GM19397 (cell line): ENCODE results near the gene KAZN.
"Not testable (repeated sequence)": the region's sequence is repeated elsewhere in the genome, so short reads cannot be mapped to it uniquely, and the experiment has no call there.

ENCODE experiments used
- ATAC-seq: cut with Tn5 transposase; IDR thresholded peaks from one replicate; pipeline ENCODE4 v1.9.1; 2021; ENCODE audit warnings: mild to moderate bottlenecking, moderate library complexity; ENCODE audit not compliant: unreplicated experiment

KAZN gene

GRCh38 chr1:15039017-15039648 lies 440.6 kb downstream of the KAZN start:
- ATAC-seq: no peak

- no peak for ATAC-seq
Measured at GRCh38 chr1:15039901-15040300, 441.4 kb downstream of the KAZN start.

GRCh38 chr1:15040685-15041084 lies 442.2 kb downstream of the KAZN start:
- not testable (repeated sequence) for ATAC-seq

- no peak for ATAC-seq
Measured at GRCh38 chr1:15042866-15043265, 444.4 kb downstream of the KAZN start.

- ATAC-seq: no peak
Measured at GRCh38 chr1:15043934-15044333, 445.4 kb downstream of the KAZN start.

GRCh38 chr1:15045123-15045522 lies 446.6 kb downstream of the KAZN start:
- no peak for ATAC-seq

- ATAC-seq: no peak
Measured at GRCh38 chr1:15046487-15047165, 448.1 kb downstream of the KAZN start.

- no peak for ATAC-seq
Measured at GRCh38 chr1:15047237-15047636, 448.8 kb downstream of the KAZN start.

GRCh38 chr1:15048437-15048980 lies 450.0 kb downstream of the KAZN start:
- no peak for ATAC-seq

GRCh38 chr1:15049067-15049466 lies 450.6 kb downstream of the KAZN start:
- no peak for ATAC-seq

GRCh38 chr1:15051882-15052528 lies 453.5 kb downstream of the KAZN start:
- ATAC-seq: no peak

- ATAC-seq: no peak
Measured at GRCh38 chr1:15053153-15053552, 454.7 kb downstream of the KAZN start.

- ATAC-seq: no peak
Measured at GRCh38 chr1:15055736-15056415, 457.4 kb downstream of the KAZN start.

- no peak for ATAC-seq
Measured at GRCh38 chr1:15056515-15057285, 458.2 kb downstream of the KAZN start.

- no peak for ATAC-seq
Measured at GRCh38 chr1:15057834-15058233, 459.3 kb downstream of the KAZN start.

- no peak for ATAC-seq
Measured at GRCh38 chr1:15058261-15058660, 459.8 kb downstream of the KAZN start.

- no peak for ATAC-seq
Measured at GRCh38 chr1:15060104-15060503, 461.6 kb downstream of the KAZN start.

- ATAC-seq: no peak
Measured at GRCh38 chr1:15062479-15063099, 464.1 kb downstream of the KAZN start.

- ATAC-seq: no peak
Measured at GRCh38 chr1:15063346-15063745, 464.9 kb downstream of the KAZN start.

- ATAC-seq: no peak
Measured at GRCh38 chr1:15063783-15064182, 465.3 kb downstream of the KAZN start.
